HG02678 (cell line): ENCODE data around the gene LRRC61.
"Not testable (repeated sequence)": the region's sequence is repeated elsewhere in the genome, so short reads cannot be mapped to it uniquely, and the experiment has no call there.

Source experiments
- ATAC-seq: cut with Tn5 transposase; IDR thresholded peaks from one replicate; pipeline ENCODE4 v1.9.1; 2021; ENCODE audit warnings: mild to moderate bottlenecking, moderate library complexity; ENCODE audit not compliant: unreplicated experiment

The LRRC61 gene, protein sequence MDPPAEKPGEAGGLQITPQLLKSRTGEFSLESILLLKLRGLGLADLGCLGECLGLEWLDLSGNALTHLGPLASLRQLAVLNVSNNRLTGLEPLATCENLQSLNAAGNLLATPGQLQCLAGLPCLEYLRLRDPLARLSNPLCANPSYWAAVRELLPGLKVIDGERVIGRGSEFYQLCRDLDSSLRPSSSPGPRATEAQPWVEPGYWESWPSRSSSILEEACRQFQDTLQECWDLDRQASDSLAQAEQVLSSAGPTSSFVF

DNA sequence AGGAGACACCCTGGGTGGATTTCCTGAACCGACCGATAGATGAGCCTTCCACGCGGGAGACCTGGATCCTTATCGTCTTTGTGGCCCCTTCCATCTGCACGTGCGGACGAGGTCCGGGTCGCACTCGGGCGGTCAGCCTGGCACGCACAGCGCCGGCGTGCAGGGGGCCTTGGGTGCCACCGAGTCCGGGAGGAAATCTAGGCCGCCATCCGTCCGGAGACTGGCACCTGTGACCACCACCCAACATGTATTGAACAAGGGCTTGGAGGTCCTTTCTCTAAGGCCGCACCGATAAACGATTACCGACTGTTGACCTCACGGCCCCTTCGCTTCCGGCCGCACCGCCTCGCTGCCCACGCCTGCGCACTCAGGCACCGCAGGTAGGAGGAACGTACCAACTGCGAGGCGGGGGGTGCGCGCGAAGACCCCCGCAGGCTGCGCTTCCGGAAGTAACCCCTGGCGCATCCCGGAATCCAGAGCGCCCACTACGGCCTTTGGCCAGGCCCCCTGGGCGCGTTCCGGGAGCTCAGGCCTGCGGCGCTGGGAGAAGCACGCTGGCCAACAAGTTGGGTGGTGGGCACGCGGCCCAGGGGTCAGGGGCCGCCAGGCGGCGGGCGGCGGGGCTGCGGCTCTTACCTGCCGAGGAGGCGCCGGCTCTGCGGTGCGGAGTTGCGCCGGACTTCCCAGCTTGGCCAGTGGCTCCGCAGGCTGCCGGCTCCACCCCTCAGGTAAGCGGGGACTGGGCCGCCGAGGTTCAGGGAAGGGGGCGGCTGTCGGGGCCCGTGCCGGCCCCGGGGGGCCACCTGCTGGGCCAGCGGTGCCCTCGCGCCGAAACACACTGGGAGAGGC, at the start of gene LRRC61, which contains the start of gene ACTR3C:
LRRC61 (plus strand) TSS at position 523 of the 849 bp plus-strand sequence. CDS start 13,507 bp downstream, outside the sequence.
ACTR3C (minus strand) TSS at position 713 of the 849 bp plus-strand sequence. CDS start 28,249 bp downstream, outside the sequence.
- peak; percentile 58 for ATAC-seq

DNA sequence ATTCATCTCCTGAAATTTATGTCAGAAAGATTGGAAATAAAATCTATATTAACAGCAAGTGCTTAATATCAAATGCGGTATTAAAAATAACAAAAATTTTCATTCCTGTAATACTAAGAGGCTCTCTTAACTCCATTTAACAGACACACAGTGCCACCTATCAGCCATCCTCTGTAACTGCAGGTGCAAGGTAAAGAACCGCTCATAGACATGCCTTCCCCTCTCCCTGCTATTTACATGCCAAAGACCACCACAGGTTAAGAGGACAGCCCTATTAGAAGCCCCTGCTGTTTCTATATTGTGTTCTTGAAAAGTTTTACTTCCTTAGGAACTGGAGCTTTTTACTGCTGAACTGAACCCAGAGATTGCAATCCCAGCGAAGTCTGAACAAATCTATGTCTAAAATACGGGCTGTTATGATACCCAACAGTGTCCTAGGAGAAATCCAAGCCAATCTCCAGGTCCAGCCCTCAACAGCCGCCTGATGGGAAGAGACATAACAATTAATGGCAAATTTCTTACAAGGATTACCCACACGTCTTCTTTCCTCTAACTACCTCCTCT, 46.9 kb upstream of the LRRC61 start:
- ATAC-seq, result not testable (repeated sequence)

DNA sequence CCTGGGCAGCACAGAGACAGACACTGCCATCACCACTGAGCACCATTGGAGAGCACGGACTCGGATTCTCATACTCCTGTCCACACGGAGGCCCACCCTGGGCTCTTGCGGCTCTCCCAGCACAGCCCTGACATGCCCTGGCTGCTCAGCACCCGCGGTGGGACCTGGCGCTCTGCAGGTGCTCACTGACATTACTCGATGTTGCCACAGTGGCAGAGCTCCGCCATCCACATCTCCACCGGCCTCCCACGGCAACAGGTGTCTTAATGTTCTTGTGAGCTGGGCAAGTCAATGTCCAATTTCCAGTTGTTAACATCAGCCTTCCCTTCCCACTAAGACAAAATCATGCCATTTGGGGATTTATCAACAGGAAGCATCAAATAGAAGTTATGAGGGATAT, 44.8 kb upstream of the LRRC61 start:
- not testable (repeated sequence) for ATAC-seq

DNA sequence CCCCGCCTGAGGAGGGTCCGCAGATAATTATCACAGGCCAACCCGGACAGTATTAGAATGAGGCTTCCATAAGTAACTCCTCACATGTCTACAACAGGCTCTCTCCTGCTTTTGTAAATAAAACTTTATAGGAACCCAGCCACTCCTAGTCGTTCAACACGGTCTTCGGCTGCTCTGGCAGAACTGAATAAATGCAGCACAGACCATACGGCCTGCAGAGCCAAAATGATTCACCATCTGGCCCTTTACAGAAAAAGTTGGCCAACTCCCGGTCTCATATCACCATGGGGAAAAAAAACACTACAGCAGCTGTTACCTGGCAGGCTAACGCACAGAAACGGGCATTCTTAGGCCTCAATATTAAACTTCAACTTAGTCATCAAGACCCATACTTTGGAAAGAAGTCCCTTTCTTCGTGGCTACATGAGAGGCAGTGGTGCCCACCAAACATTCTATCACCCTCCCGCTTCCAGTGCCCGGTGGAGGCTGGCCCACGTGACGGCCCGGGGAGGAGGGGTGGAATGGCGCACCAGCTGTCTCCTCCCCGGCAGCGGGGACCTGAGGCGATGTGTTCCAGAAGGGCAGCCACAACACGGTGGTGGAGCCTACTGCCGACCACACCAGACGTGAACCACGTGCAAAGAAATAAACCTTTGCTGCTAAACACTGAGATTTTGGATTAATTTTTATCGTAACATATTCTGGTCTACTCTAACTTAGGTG, 41.3 kb upstream of the LRRC61 start:
- ATAC-seq, result not testable (repeated sequence)

DNA sequence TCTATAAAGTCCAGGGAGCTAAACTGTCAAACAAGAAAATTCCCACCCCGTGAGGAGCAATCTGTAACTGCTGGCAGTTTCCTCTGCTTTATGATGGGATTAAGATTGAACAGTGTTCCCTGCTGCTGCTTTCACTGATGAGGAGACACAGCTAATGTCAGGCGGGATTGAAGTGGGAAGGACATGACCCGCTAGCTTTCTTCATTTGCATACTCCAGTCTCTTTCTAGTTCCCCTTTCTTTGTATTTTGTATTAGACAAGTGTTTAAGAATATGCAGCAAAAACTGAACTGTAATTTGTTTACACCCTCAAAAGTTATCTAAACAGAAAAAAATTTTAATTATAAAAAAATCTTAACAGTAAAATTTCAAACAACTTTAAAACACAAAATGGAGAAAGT, 40.0 kb upstream of the LRRC61 start:
- not testable (repeated sequence) for ATAC-seq

DNA sequence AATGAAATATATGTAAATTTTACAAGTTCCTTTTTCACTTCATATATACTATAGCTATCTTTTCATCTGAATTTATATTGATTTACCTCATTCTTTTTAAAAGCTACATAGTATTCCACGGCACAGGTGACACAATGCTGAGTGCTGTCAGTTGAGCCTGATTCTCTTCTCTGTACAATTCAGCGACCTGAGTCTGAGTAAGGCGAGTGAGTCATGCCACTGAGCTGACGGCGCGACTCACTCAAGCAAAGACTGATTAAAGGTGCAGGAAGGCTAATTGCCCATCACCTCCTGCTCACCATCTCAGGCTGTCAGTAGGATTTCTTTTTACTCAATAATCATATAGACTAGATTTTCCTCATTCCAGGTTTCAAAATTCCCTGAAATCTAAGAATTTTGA, 39.5 kb upstream of the LRRC61 start:
- ATAC-seq, result not testable (repeated sequence)

DNA sequence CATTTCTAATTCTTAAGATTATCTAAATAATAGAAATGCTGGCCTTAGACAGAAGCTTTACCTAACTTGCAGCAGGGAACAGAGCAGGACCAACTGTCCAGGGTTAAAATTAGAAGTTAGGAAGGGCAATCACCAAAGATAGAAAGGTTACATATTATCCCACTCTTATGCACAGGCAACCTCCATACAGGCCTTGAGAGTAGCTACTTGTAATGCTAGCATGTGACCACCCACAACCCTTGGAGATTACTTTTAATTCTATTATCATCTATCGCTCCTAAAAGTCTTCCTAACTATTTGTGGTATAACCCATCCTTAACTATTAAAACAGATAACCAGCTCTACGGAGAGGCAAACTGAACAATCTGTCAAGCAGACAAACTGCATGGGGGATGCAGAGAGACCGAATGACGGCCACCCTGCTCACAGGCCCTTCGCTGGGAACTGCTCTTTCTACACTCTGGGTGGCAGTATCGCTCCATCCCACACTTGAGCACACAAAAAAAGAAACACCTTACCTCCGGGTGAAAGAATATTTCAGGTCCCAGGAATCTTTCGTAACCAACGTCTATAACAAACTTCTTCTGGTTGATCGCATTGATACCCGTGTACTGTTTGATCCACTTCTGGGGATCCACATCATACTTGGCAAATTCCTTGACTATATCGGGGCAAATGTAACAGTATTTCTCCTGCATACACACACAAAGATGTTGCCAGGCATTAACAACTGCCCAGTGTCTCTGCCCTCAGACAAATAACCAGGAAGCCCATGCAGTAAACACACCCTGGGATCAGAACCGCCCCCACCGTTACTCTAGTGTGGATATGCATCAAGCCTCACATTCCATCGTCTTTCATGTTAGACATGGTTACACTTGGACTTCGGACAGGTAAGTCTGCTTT, 37.1 kb upstream of the LRRC61 start:
- ATAC-seq, result peak; percentile 44

DNA sequence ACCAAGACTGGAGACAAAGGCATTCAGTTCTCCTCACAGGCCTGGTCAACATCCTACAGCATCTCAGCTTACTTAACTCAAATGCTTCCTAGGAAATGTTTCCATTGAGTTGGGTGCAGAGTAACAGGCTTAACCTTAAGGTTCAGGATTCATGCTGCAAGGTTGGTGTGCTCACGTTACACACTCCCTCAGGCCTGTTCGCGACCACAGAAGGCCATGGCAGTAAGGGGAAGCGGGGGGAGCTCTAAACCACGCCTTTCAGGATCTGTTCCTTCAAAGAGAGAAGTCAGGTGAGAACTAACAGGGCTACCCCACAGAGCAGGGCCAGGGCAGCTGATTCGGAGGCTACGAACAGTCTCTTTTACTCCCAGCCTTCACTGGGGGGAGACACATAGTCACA, 35.3 kb upstream of the LRRC61 start:
- not testable (repeated sequence) for ATAC-seq

DNA sequence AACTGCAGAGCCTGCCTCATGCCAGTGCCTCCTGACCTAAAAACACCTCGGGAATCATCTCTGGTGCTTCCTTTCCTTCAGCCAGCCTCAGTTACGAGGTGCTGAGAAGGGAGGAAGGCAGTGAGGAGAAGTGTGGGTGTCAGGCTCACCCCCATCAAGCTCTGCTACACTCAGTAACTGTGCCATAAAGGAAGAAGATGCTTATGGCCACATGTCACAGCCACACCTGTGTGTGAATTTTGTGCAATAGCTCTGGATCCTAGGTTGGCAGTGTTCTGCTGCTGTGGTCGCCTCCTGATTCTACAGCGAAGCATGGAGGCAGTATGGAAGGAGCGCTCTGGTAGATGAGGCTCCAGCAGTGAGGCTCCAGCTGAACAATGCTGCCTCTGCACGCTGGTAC, 34.3 kb upstream of the LRRC61 start:
- ATAC-seq, result not testable (repeated sequence)

DNA sequence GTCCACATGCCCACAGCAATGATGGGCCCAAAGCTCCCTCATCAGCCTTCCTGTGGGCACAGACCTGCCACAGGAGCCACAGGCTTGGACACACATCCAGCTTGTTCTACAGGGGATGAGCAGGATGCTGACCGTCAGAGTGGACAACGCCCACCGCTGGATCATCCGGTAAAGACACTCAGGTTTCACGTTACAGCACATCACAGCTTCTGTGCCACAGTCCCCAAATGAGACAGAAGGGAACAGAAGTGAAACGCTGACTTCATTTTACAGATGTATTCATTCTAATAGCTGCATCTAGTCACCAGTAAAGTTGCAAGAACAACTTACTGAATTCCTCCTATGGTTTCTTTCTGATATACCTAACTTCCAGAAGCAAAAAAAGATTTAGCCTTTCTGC, 32.8 kb upstream of the LRRC61 start:
- not testable (repeated sequence) for ATAC-seq

DNA sequence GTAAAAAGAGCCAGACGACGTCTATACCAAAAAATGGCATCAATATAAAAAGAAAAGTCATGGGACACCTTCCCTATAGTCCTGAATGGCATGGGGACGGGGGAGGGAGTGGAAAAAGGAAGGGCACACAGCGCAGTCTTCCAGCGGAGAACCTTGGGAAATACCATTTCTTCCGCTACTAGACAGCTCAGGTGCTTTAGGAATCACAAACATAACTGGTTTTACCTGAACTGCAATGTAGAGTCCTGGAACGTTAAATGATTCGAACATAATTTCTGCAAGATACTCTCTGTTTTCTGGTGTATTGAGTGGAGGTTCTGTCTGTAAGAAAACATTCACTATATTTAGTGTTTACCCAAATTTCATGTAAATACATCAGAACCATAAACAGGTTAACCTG, 28.1 kb upstream of the LRRC61 start:
- ATAC-seq, result not testable (repeated sequence)

DNA sequence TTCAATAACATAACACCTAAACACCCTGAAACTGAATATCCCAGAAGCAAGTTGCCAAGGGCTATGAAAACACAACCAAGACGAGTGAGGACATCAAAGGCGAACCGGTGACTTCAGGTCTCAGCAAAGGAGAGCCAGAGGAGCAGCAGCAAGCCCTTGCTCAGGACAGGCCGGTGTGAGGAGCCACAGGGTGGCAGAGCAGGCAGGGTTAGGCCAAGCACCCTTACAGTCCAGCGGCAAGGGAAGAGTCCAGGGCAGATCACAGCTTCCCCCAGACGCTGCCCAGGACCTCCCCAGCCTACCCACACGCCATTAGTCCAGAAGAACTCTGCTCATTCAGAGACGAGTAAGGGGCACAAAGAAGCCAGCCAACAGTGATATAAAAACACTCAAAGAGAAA, 27.5 kb upstream of the LRRC61 start:
- not testable (repeated sequence) for ATAC-seq

DNA sequence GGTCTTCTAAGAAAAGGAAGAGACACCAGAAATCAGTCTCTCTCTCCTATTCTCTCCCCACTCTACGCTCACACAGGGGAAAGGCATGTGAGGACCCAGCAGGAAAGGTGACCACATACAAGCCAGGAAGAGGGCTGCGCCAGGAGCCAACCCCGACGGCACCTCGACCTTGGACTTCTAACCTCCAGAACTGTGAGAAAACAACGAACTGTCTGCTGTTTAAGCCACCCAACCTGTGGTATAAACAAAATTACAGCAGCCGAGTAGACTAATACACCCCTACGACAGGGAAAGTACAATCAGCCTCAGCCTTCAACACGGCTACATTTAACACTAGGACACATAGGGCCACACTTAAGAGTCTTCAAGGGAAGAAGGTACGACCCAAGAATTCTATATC, 26.4 kb upstream of the LRRC61 start:
- ATAC-seq, result not testable (repeated sequence)

DNA sequence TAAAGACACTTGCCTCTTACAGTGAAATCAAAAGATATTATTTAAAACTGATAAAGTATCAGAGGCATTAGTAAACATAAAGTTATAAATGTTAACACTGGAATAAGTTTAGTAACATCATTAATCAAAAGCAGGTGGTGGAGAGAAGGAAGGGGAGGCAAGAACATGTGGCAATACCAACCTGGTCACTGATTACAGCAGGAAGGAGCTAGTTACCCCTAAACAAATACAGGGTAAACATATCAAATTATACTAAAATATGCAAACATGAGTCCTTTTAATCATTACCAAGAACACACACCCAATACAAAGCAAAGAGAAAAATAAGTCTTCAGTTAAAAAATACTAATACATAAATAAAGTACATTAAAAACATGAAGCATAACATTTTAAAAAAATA, 25.2 kb upstream of the LRRC61 start:
- not testable (repeated sequence) for ATAC-seq

DNA sequence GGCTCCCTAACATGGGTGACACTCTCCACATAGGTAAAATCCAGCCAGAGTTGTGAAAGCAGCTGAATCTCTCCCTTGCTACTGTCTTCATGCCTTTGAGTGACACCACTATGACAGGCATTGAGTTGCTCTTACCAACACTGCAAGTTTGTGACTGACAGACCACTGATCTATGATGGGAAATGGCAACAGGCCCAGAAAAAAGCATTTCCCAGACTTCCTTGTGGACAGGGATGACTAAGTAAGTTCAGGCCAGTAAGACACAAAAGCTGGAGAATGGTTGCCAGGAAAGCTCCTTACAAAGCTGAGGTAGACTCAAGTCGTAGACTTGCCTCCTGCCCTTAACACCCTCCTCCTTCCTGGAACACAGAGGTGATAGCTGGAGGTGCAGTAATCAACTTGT, 20.2 kb upstream of the LRRC61 start:
- not testable (repeated sequence) for ATAC-seq

DNA sequence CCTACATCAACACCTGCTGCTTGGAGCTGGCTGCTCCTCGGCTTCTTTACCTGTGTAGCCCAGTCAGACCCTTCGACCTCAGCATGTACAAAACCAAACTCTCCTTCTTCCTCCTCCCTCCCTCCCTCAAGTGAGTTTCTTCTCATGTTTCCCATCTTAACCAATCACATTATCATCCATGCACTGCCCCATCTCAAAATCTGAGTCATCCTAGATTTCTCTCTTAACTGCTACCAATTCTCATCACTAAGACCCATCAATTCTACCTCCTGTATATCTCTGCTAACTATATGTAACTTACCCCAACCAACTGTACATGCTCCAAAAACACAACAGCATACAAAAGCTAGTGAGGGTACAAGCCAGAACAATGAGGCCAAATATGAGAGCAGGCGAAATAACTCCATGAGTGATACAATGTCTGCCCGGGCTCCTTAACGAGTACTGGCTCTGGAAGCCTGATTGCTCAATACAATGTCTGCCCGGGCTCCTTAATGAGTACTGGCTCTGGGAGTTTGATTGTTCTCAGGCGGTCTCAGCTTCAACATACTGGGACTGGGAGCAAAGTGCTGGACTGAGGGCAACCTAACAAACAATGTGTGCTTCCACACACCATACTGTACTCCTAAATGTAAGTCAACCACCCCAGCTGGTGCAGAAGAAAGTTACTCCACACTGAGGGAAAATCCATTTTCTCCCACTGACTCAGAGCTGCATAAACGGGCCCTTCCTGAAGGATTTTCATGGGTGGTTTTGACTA, 18.5 kb upstream of the LRRC61 start:
- ATAC-seq, result not testable (repeated sequence)

DNA sequence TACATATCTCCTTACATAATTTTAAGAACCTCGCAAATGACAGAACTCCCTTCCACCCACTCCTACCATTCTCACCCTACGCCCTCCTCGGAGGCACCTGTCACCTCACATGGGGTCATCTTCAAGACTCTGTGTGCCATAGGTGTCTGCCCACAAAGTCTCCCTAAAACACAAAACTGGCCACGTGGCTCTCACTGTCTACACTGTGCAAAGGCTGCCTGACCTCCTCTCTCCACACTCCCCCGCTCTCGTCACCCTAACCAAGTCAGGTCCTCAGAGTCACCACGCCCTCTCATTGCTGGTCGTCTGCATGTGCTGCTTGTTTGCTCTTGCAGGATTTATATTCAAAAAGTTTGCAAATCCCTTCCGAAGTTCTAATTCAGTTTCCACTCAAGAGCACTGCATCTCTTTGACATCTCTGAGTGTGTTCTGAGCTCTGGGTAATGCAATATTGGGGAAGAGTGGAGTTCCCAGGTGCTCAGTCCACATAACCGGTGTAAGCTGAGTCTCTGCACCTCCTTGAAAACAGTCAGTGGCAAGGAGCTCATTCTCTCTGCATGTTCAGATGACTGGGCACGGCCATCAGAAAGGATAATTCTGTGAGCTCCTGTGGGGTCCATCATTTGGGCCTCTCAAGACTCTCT, 17.8 kb upstream of the LRRC61 start:
- not testable (repeated sequence) for ATAC-seq

DNA sequence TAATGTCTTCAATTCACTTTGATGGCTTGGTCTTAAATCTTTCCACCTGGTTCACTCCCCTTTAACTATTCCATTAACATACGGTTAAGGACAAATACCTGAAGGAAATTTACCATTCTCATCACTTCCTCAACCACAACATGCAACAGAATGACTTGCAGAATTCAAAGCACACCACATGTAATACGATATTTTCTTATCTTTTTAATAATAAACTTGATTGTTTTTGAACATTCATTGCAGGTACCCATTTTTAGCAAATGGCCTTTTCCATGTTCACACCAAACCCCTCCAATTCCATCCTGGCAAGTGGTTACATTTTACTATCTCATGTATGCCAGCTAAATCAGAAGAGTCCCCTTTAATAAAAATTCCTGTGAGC, 17.3 kb upstream of the LRRC61 start:
- not testable (repeated sequence) for ATAC-seq

DNA sequence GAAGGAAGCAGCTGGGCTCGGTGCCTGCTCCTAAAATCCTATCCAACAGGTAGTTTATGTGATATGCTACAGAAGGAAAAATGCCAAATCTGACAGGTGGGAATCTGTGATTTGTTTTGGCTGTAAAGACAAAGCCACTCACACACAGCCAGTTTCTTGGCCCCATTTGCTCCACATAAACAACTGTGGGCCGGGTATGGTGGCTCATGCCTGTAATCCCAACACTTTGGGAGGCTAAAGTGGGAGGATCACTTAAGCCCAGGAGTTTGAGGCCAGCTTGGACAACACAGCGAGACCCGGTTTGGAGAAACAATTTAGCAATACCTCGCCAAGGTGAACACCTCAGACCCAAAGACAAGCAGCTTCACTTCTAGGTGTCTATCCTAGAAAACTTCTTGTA, 16.8 kb upstream of the LRRC61 start:
- not testable (repeated sequence) for ATAC-seq
